Measurements from ENCODE around the gene RFX3.
"Not testable (repeated sequence)": the region's sequence is repeated elsewhere in the genome, so short reads cannot be mapped to it uniquely, and the experiment has no call there.

Gene RFX3

GRCh38 chr9:3342159-3342777 lies 183.5 kb downstream of the RFX3 start:
- DNase-seq, result no peak

DNA sequence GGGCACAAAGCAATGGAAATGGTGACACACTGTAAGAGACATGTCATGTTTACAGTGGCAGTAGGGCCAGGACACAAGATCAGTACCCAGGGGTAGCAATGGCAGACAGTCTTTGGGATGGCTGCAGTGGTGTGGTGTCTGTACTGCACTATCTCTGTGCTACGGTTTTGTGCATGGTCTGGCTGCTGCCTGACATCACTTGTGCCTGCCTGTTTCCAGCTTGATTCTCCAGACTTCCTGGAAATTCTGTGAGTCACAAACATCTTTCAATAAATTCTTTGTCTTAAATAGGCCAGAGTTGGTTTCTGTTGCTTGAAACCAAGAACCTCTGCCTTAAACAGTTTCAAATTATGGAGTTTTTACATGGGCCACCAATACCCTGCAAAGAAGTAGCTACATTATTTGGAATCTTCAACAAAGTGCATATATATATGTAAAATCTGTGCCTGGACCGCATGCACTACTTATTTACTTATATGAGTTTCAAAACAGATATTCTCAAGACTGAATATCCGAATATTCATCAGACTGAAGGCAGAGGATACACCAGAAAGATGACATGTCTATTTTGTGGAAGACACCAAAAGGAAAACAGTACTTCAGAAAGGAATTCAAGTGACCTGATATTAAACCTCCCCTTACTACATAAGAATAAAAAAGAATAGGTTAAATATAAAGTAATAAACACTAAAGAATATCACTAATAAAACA lies 188.1 kb downstream of the RFX3 start:
- no peak for DNase-seq

GRCh38 chr9:3336951-3337350 lies 188.8 kb downstream of the RFX3 start:
- no peak for DNase-seq

GRCh38 chr9:3332802-3333201 lies 193.0 kb downstream of the RFX3 start:
- no peak for DNase-seq

GRCh38 chr9:3331801-3332200 lies 194.0 kb downstream of the RFX3 start:
- DNase-seq, result no peak

- DNase-seq, result no peak
These were observed 194.9 kb downstream of the RFX3 start for GRCh38 chr9:3330792-3331420.

- DNase-seq, result no peak
These were observed 196.4 kb downstream of the RFX3 start for GRCh38 chr9:3329361-3329760.

- DNase-seq, result no peak
These were observed 202.1 kb downstream of the RFX3 start for GRCh38 chr9:3323714-3324113.

DNA sequence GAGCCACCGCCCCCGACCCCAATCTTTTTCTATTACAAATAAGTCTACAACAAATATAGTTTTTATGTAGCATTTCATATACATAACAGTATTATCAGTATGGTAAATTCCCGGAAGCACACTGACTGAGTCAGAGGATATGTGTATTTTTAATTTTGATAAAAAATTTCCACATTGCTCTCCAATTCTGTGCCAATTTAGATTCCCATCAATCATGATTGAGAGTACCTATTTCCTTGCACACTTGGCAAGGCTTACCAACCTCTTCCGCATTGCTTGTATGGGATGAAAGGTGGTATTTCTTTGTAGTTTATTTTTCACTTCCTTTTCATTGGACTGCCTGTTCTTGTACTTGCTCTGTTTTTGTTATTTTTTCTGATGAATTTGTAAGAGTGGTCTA lies 204.6 kb downstream of the RFX3 start:
- DNase-seq, result no peak

DNA sequence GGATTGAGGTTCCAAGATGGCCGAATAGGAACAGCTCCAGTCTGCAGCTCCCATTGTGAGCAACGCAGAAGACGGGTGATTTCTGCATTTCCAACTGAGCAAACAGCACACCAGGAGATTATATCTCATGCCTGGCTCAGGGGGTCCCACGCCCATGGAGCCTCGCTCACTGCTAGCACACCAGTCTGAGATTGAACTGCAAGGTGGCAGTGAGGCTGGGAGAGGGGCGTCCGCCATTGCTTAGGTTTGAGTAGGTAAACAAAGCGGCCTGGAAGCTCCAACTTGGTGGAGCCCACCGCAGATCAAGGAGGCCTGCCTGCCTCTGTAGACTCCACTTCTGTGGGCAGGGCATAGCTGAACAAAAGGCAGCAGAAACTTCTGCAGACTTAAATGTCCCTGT lies 213.2 kb downstream of the RFX3 start:
- DNase-seq, result not testable (repeated sequence)

- no peak for DNase-seq
These were observed 217.2 kb downstream of the RFX3 start for GRCh38 chr9:3308609-3309008.

GRCh38 chr9:3304388-3304787 lies 221.4 kb downstream of the RFX3 start:
- DNase-seq, result not testable (repeated sequence)

- DNase-seq, result no peak
These were observed 225.9 kb downstream of the RFX3 start for GRCh38 chr9:3299872-3300271.

- DNase-seq, result no peak
These were observed 229.3 kb downstream of the RFX3 start for GRCh38 chr9:3296536-3296935.

DNA sequence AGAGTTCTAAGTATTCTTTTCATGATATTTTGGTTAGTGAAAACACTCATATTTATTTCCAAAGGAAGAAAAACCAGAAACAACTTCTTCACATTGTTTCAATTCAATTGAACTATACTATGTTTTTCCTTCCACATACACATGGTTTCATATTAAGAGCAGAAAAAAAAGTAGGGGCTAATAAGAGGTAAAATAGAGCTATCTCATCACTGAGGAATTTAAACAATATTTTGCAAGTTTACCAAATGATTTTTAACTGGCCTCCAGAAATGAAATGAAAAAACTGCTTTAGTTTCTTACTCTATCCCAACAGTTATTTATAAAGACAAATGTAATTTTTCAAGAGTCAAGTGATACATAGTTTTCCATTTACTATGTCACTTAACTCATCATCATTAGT lies 233.5 kb downstream of the RFX3 start:
- DNase-seq, result no peak

GRCh38 chr9:3290231-3290840 lies 235.5 kb downstream of the RFX3 start:
- no peak for DNase-seq

- no peak for DNase-seq
These were observed 237.1 kb downstream of the RFX3 start for GRCh38 chr9:3288686-3289085.

- no peak for DNase-seq
These were observed 240.2 kb downstream of the RFX3 start for GRCh38 chr9:3285365-3286161.

GRCh38 chr9:3282365-3282764 lies 243.4 kb downstream of the RFX3 start:
- no peak for DNase-seq

GRCh38 chr9:3281399-3281798 lies 244.4 kb downstream of the RFX3 start:
- DNase-seq, result no peak

DNA sequence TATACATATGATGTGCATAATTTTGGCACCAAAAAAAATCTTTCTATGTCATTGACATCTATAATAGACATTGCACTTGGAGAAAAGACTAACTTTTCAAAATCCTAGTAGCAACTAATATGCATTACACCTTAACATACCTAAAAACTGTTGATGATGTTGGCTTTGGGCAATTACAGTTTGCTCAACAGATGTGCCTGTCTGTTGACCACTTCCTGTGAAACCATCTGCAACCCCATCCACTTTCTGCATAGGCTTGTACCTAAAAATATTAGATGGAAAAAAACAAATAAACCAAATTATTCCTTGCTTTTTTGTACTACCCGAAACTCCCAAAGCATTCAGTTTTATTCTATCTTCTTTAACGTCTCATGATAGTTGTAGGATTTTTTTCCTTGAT lies 248.6 kb downstream of the RFX3 start:
- DNase-seq, result no peak

DNA sequence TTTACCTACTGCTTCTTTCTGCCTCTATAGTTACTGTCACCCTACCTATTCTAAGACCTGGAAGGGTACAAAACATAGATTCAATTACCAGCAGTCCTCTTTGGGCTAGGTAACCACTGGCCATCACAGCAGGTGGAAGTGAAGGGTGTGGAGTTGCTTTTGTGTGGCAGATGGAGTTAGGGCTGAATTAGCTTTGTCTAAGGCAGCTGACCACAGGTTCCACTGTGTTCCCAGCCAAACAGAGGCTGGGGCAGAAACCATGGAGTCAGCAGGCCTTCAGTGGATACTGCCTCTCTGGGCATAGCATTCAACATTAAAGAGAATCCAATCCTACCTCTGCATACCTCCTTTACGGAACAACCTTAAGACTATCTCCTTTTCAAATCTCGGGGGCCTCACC lies 254.2 kb downstream of the RFX3 start:
- no peak for DNase-seq

GRCh38 chr9:3271157-3271556 lies 254.6 kb downstream of the RFX3 start:
- DNase-seq, result no peak

Measured in NCI-H510A (cell line).